ENCODE measurements around the gene SLC44A1. TPM values are rescaled to one million over a fixed set of nuclear protein-coding genes. Genes with fewer than 3 reads are reported as not detected.

Gene SLC44A1
- total RNA-seq, 6 experiments from 2014 or later = 46.6 to 66.3 (median 56.0) TPM

DNA sequence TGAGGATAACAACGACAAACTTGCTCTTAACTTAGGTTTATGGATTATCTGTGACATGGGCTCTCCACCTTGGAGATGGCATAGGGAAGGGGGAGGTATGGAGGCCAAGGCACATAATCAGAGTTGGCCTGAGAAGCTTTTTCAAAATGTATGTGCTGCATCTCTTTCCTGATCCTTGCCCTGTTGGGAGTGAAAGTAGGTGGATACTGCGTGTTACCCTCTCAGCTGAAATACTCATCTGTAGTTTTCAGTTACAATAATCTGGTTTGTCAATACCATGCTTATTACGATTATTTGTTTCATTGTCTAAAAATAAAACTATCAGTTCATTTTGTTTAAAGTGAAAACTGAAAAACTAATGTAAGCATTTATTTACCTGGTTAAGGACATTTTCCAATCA lies 86.7 kb downstream of the SLC44A1 start:
- Mint-ChIP-seq H3K9me3 (no peaks in the 10 kb centered on the region), H3K36me3 (ENCODE audit: low read depth) (peaks cover 12% of the 10 kb centered on the region; the same call in 1 of the 2 replicates), H3K4me3 (no peak overlapping the region), H3K4me1 (ENCODE audit: low read depth) (peaks cover 46% of the 10 kb centered on the region), H3K27me3 (ENCODE audit: insufficient read depth) (peaks cover 2% of the 10 kb centered on the region), H3K27ac (no peak overlapping the region)
- no peak for DNase-seq
- TF ChIP-seq CTCF (IDR thresholded peaks at IDR 0.05) = no peak

GRCh38 chr9:105331755-105332154 lies 87.3 kb downstream of the SLC44A1 start:
- Mint-ChIP-seq H3K27ac (no peak overlapping the region), H3K4me3 (no peak overlapping the region), H3K4me1 (ENCODE audit: low read depth) (peaks cover 46% of the 10 kb centered on the region), H3K9me3 (no peaks in the 10 kb centered on the region), H3K36me3 (ENCODE audit: low read depth) (peaks cover 10% of the 10 kb centered on the region; the same call in 1 of the 2 replicates), H3K27me3 (ENCODE audit: insufficient read depth) (peaks cover 2% of the 10 kb centered on the region)
- DNase-seq = no peak
- no peak for TF ChIP-seq CTCF (IDR thresholded peaks at IDR 0.05)

DNA sequence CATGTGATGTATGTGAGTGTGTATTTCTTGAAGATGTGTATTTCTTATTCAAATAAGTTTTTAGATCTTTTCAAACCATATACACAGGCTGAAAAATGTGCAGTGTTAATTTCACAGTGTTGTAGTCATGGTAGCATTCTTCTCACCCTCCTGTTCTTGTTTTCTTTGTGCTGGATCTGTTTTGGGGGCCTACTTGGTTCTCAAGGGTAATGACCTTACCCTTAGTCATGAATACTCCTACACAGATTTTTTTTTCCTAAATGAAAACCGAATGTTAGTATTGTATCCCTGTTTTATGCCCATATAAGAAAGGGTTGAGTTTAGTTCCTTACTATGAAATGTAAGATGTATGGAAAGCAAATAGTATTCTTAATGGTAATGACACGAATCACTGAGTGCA lies 88.0 kb downstream of the SLC44A1 start:
- Mint-ChIP-seq H3K36me3 (ENCODE audit: low read depth) (peaks cover 15% of the 10 kb centered on the region; the same call in 1 of the 2 replicates), H3K4me1 (ENCODE audit: low read depth) (peaks cover 46% of the 10 kb centered on the region), H3K27ac (peak overlapping the region; percentile 66), H3K4me3 (peak overlapping the region; percentile 9; the same call in 1 of the 2 replicates), H3K9me3 (no peaks in the 10 kb centered on the region), H3K27me3 (ENCODE audit: insufficient read depth) (peaks cover 2% of the 10 kb centered on the region)
- no peak for TF ChIP-seq CTCF (IDR thresholded peaks at IDR 0.05)
- DNase-seq = peak; percentile 4

DNA sequence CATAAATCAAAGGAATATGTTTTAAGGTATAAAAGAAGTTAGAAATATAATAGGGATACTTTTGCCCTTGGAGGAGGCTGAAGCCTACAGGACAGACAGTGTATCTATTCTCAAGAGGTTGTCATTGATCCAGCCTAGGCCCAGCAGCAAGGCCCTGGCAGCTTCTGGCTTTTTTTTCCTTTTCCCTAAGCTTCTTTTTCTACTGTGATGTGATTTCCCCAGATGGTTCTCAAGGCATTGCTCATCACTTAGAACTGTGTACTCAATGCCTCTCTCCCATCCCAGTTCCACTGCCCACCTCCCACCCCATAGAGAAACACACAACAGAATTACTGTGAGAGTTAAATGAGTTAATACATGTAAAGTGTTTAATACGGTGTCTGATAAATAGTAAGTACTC lies 88.6 kb downstream of the SLC44A1 start:
- H3K27me3 Mint-ChIP-seq (ENCODE audit: insufficient read depth) = peaks cover 2% of the 10 kb centered on the region
- no peak for DNase-seq

DNA sequence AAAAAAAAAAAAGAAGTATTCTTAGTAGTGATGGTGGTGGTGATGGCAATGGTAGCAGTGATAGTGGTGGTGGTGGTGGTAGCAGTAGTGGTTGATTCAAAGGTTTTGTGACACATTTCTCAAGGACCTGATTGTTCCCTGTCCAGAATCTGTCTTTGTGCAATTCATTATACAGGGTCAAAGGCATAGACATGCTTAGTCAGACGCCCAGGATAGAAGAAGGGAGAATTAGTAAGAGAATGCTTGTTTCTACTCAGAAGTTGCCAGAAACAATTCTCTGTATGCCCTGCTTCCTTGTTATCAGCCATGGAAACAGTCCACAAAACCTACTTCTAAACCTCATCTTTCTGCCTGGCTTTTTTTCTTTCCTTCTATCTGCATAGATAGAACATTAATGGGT lies 89.4 kb downstream of the SLC44A1 start:
- no peaks in the 10 kb centered on the region for H3K9me3 Mint-ChIP-seq
- peak overlapping the region; percentile 66 for H3K27ac Mint-ChIP-seq
- TF ChIP-seq CTCF (IDR thresholded peaks at IDR 0.05) = no peak
- peaks cover 2% of the 10 kb centered on the region for H3K27me3 Mint-ChIP-seq (ENCODE audit: insufficient read depth)
- H3K36me3 Mint-ChIP-seq (ENCODE audit: low read depth) = peaks cover 13% of the 10 kb centered on the region; the same call in 1 of the 2 replicates
- DNase-seq = no peak
- no peak overlapping the region for H3K4me3 Mint-ChIP-seq
- peaks cover 46% of the 10 kb centered on the region for H3K4me1 Mint-ChIP-seq (ENCODE audit: low read depth)

More for the DNA sequence above, 88.6 kb downstream of the SLC44A1 start:
- Mint-ChIP-seq H3K9me3 (no peaks in the 10 kb centered on the region), H3K36me3 (ENCODE audit: low read depth) (peaks cover 13% of the 10 kb centered on the region; the same call in 1 of the 2 replicates), H3K4me1 (ENCODE audit: low read depth) (peaks cover 46% of the 10 kb centered on the region), H3K4me3 (no peak overlapping the region), H3K27ac (peak overlapping the region; percentile 66)
- TF ChIP-seq CTCF (IDR thresholded peaks at IDR 0.05) = no peak

DNA sequence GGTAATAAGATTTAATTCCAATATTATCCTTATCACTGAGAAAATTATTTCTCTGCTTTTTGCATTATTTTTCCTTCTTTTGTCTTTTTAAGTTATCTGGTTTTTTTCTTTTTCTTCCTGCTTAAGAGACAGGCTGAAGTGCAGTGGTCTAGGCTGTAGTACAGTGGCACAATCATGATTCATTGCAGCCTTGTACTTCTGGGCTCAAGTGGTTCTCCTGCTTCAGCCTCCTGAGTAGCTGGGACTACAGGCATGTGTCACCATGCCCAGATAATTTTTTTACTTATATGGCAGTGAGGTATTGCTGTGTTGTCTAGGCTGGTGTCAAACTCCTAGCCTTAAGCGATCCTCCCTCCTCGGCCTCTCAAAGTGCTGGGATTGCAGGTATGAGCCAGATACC lies 93.9 kb downstream of the SLC44A1 start:
- Mint-ChIP-seq H3K27ac (no peak overlapping the region), H3K36me3 (ENCODE audit: low read depth) (peaks cover 24% of the 10 kb centered on the region), H3K4me1 (ENCODE audit: low read depth) (peaks cover 26% of the 10 kb centered on the region), H3K4me3 (no peak overlapping the region), H3K9me3 (no peaks in the 10 kb centered on the region), H3K27me3 (ENCODE audit: insufficient read depth) (peaks cover 2% of the 10 kb centered on the region; the same call in 1 of the 2 replicates)
- DNase-seq = no peak
- TF ChIP-seq CTCF (IDR thresholded peaks at IDR 0.05) = no peak

Data from HFFc6 (cell line).